MM.1S (cell line): ENCODE measurements around the gene FOXN1.

Experiments used
- CTCF ChIP-seq: fragments of 300-600 bp; sonication (generic); IDR thresholded peaks from 2 replicates; pipeline ENCODE4 v1.5.1; 2016; ENCODE audit warnings: antibody characterized with exemption, low read length, mixed read lengths
- EZH2 ChIP-seq: fragments of 300-600 bp; sonication (generic); optimal IDR thresholded peaks from 2 replicates; pipeline ENCODE3; 2017; ENCODE audit warnings: low read depth, mild to moderate bottlenecking, antibody characterized with exemption, low read length, mixed read lengths

GRCh38 chr17:28515518-28515917 lies 9.4 kb downstream of the FOXN1 start:
- TF ChIP-seq CTCF: no peak
- TF ChIP-seq EZH2: no peak
